Measurements from ENCODE around the gene SEMA3C. TPM values are rescaled to one million over a fixed set of nuclear protein-coding genes. Genes with fewer than 3 reads are reported as not detected.

SEMA3C gene
- total RNA-seq, 8 experiments from 2014 or later, result 32.2 to 219 (median 49.9) TPM

- no peak overlapping the region for H3K27ac ChIP-seq
- in situ Hi-C loops (cut with MboI; ENCODE audit: low pct_unique_long_range_greater_than_20kb in 2 of 9, low sequenced_read_pairs in 9 of 9, unreplicated experiment in 9 of 9), result loop anchor here in 5 of 9 experiments (10.0 to 25.0 kb wide), 3 partner anchors 209 to 541 kb away; no protein-coding TSS in a partner anchor
- ATAC-seq (replicated peaks in 6 of 8), result no peak
- H3K4me3 ChIP-seq, result no peak overlapping the region
- 0 to 100% (median 75%) methylated on average over 1 to 3 of the region's 3 CpGs; no CpG with 5 or more reads in 3 of the 10 experiments for WGBS, 10 experiments
- peaks cover 13 to 31% of the 10 kb centered on the region in 2 donors for H3K4me1 ChIP-seq (replicated peaks in 1 of 2)
These were observed 2.3 kb upstream of the SEMA3C start for GRCh38 chr7:80921130-80921529.

GRCh38 chr7:80918399-80918798 is 452 bp downstream of the SEMA3C start:
- peaks cover 9 to 21% of the 10 kb centered on the region in 2 donors for H3K4me1 ChIP-seq (replicated peaks in 1 of 2)
- WGBS, 10 experiments, result 0 to 6% (median 0%) methylated on average over 4 to 8 of the region's 8 CpGs; no CpG with 5 or more reads in 2 of the 10 experiments
- peak in 5 of 8 experiments; percentile 2 to 11 (median 4) for ATAC-seq (replicated peaks in 6 of 8)
- in situ Hi-C loops (cut with MboI; ENCODE audit: low pct_unique_long_range_greater_than_20kb in 2 of 9, low sequenced_read_pairs in 9 of 9, unreplicated experiment in 9 of 9), result loop anchor here in 5 of 9 experiments (25.0 kb wide), 2 partner anchors 206 to 544 kb away; no protein-coding TSS in a partner anchor
- no peak overlapping the region for H3K27ac ChIP-seq
- H3K4me3 ChIP-seq, result peak overlapping the region; percentile 47 to 57 (median 51)

- Histone ChIP-seq H3K27ac (no peak overlapping the region), H3K4me3 (peak overlapping the region in 4 of 5 donors; percentile 47 to 57 (median 50)), H3K4me1 (replicated peaks in 1 of 2) (peaks cover 3 to 15% of the 10 kb centered on the region in 2 donors)
- peak in 2 of 8 experiments; percentile 2 to 3 for ATAC-seq (replicated peaks in 6 of 8)
- WGBS, 10 experiments, result 45 to 100% (median 68%) methylated on average over 1 to 3 of the region's 3 CpGs; no CpG with 5 or more reads in 1 of the 10 experiments
- in situ Hi-C loops (cut with MboI; ENCODE audit: low pct_unique_long_range_greater_than_20kb in 2 of 9, low sequenced_read_pairs in 9 of 9, unreplicated experiment in 9 of 9), result loop anchor here in 5 of 9 experiments (25.0 kb wide), 2 partner anchors 205 to 545 kb away; no protein-coding TSS in a partner anchor
These were observed 1.8 kb downstream of the SEMA3C start for GRCh38 chr7:80916770-80917741.

GRCh38 chr7:80910228-80910627 is 8.6 kb downstream of the SEMA3C start:
- no peak for ATAC-seq (replicated peaks in 6 of 8)
- in situ Hi-C loops (cut with MboI; ENCODE audit: low pct_unique_long_range_greater_than_20kb in 2 of 9, low sequenced_read_pairs in 9 of 9, unreplicated experiment in 9 of 9), result loop anchor here in 5 of 9 experiments (25.0 kb wide), 2 partner anchors 198 to 552 kb away; no protein-coding TSS in a partner anchor
- no peak overlapping the region for H3K27ac ChIP-seq

GRCh38 chr7:80908360-80908797 is 10.5 kb downstream of the SEMA3C start:
- Histone ChIP-seq H3K4me1 (replicated peaks in 1 of 2) (peaks cover 13 to 56% of the 10 kb centered on the region in 2 donors), H3K27ac (no peak overlapping the region), H3K4me3 (no peak overlapping the region)
- no peak for ATAC-seq (replicated peaks in 6 of 8)
- 40 to 100% (median 69%) methylated on average over 1 to 6 of the region's 6 CpGs for WGBS, 10 experiments
- in situ Hi-C loops (cut with MboI; ENCODE audit: low pct_unique_long_range_greater_than_20kb in 2 of 9, low sequenced_read_pairs in 9 of 9, unreplicated experiment in 9 of 9), result loop anchor here in 5 of 9 experiments (25.0 kb wide), 2 partner anchors 196 to 554 kb away; no protein-coding TSS in a partner anchor

More at GRCh38 chr7:80910228-80910627, 8.6 kb downstream of the SEMA3C start:
- Histone ChIP-seq H3K4me3 (no peak overlapping the region), H3K4me1 (replicated peaks in 1 of 2) (peaks cover 13 to 49% of the 10 kb centered on the region in 2 donors)
- WGBS, 10 experiments, result 50 to 100% (median 67%) methylated on average over 1 of the region's 1 CpG; no CpG with 5 or more reads in 5 of the 10 experiments

- H3K4me3 ChIP-seq, result no peak overlapping the region
- in situ Hi-C loops (cut with MboI; ENCODE audit: low pct_unique_long_range_greater_than_20kb in 2 of 9, low sequenced_read_pairs in 9 of 9, unreplicated experiment in 9 of 9), result loop anchor here in 5 of 9 experiments (25.0 kb wide), 2 partner anchors 195 to 555 kb away; no protein-coding TSS in a partner anchor
These were observed 11.2 kb downstream of the SEMA3C start for GRCh38 chr7:80907612-80908011.

GRCh38 chr7:80907141-80907601 is 11.7 kb downstream of the SEMA3C start:
- Histone ChIP-seq H3K4me3 (no peak overlapping the region), H3K27ac (no peak overlapping the region), H3K4me1 (replicated peaks in 1 of 2) (peaks cover 13 to 56% of the 10 kb centered on the region in 2 donors)
- in situ Hi-C loops (cut with MboI; ENCODE audit: low pct_unique_long_range_greater_than_20kb in 2 of 9, low sequenced_read_pairs in 9 of 9, unreplicated experiment in 9 of 9), result loop anchor here in 5 of 9 experiments (25.0 kb wide), 2 partner anchors 195 to 555 kb away; no protein-coding TSS in a partner anchor
- ATAC-seq (replicated peaks in 6 of 8), result peak in 1 of 8 experiments; percentile 71
- WGBS, 10 experiments, result 14 to 100% (median 94%) methylated on average over 1 to 4 of the region's 4 CpGs; no CpG with 5 or more reads in 1 of the 10 experiments

More at GRCh38 chr7:80907612-80908011, 11.2 kb downstream of the SEMA3C start:
- no peak for ATAC-seq (replicated peaks in 6 of 8)
- WGBS, 10 experiments, result 78 to 100% (median 91%) methylated on average over 2 to 4 of the region's 4 CpGs
- Histone ChIP-seq H3K4me1 (replicated peaks in 1 of 2) (peaks cover 13 to 56% of the 10 kb centered on the region in 2 donors), H3K27ac (no peak overlapping the region)

GRCh38 chr7:80905334-80905733 is 13.5 kb downstream of the SEMA3C start:
- no peak overlapping the region for H3K4me3 ChIP-seq
- in situ Hi-C loops (cut with MboI; ENCODE audit: low pct_unique_long_range_greater_than_20kb in 2 of 9, low sequenced_read_pairs in 9 of 9, unreplicated experiment in 9 of 9), result loop anchor here in 5 of 9 experiments (25.0 kb wide), 2 partner anchors 193 to 557 kb away; no protein-coding TSS in a partner anchor
- peak overlapping the region in 1 of 2 donors; percentile 7 for H3K27ac ChIP-seq
- H3K4me1 ChIP-seq (replicated peaks in 1 of 2), result peaks cover 13 to 54% of the 10 kb centered on the region in 2 donors
- 67 to 100% (median 80%) methylated on average over 1 to 2 of the region's 3 CpGs; no CpG with 5 or more reads in 5 of the 10 experiments for WGBS, 10 experiments
- peak in 3 of 8 experiments; percentile 29 to 35 (median 34) for ATAC-seq (replicated peaks in 6 of 8)

GRCh38 chr7:80902716-80903308 is 16.0 kb downstream of the SEMA3C start:
- peaks cover 11 to 33% of the 10 kb centered on the region in 2 donors for H3K4me1 ChIP-seq (replicated peaks in 1 of 2)
- no peak for ATAC-seq (replicated peaks in 6 of 8)
- H3K27ac ChIP-seq, result no peak overlapping the region
- H3K4me3 ChIP-seq, result no peak overlapping the region
- 78 to 100% (median 100%) methylated on average over 1 to 6 of the region's 6 CpGs; no CpG with 5 or more reads in 1 of the 10 experiments for WGBS, 10 experiments
- in situ Hi-C loops (cut with MboI; ENCODE audit: low pct_unique_long_range_greater_than_20kb in 2 of 9, low sequenced_read_pairs in 9 of 9, unreplicated experiment in 9 of 9), result loop anchor here in 5 of 9 experiments (25.0 kb wide), 2 partner anchors 191 to 559 kb away; no protein-coding TSS in a partner anchor

GRCh38 chr7:80902019-80902418 is 16.8 kb downstream of the SEMA3C start:
- H3K27ac ChIP-seq, result no peak overlapping the region
- ATAC-seq (replicated peaks in 6 of 8), result no peak
- H3K4me1 ChIP-seq (replicated peaks in 1 of 2), result peaks cover 6 to 25% of the 10 kb centered on the region in 2 donors
- in situ Hi-C loops (cut with MboI; ENCODE audit: low pct_unique_long_range_greater_than_20kb in 2 of 9, low sequenced_read_pairs in 9 of 9, unreplicated experiment in 9 of 9), result loop anchor here in 5 of 9 experiments (25.0 kb wide), 2 partner anchors 190 to 560 kb away; no protein-coding TSS in a partner anchor
- H3K4me3 ChIP-seq, result no peak overlapping the region
- WGBS, 10 experiments, result 100% methylated on average over 1 of the region's 1 CpG; no CpG with 5 or more reads in 6 of the 10 experiments

- peak in 2 of 8 experiments; percentile 42 to 62 for ATAC-seq (replicated peaks in 6 of 8)
- no peak overlapping the region for H3K4me3 ChIP-seq
- in situ Hi-C loops (cut with MboI; ENCODE audit: low pct_unique_long_range_greater_than_20kb in 2 of 9, low sequenced_read_pairs in 9 of 9, unreplicated experiment in 9 of 9), result loop anchor here in 5 of 9 experiments (25.0 kb wide), 2 partner anchors 189 to 561 kb away; no protein-coding TSS in a partner anchor
- peaks cover 0 to 14% of the 10 kb centered on the region in 2 donors for H3K4me1 ChIP-seq (replicated peaks in 1 of 2)
- no peak overlapping the region for H3K27ac ChIP-seq
- WGBS, 10 experiments, result 25 to 93% (median 85%) methylated on average over 1 to 4 of the region's 4 CpGs
These were observed 18.0 kb downstream of the SEMA3C start for GRCh38 chr7:80900583-80901576.
